ENCODE data around the gene MLPH.

Gene MLPH

GRCh38 chr2:237491515-237492118 lies 4.6 kb downstream of the MLPH start:
- Histone ChIP-seq H2BK5ac (ENCODE audit: low read depth, low read length, poor library complexity) (no peak overlapping the region), H3K4ac (ENCODE audit: low read depth, low read length) (no peak overlapping the region), H3K9me3 (ENCODE audit: insufficient read depth, low read depth, low read length) (peaks cover 15% of the 10 kb centered on the region), H3K27me3 (ENCODE audit: insufficient read depth, low read length) (peaks cover 12% of the 10 kb centered on the region), H3K4me1 (ENCODE audit: control insufficient read depth in 1 of 2, insufficient read depth in 2 of 2, low read length in 2 of 2) (peaks cover 16 to 28% of the 10 kb centered on the region in 2 experiments), H3K36me3 (ENCODE audit: control insufficient read depth in 1 of 2, insufficient read depth in 2 of 2, low read length in 2 of 2) (peaks cover 1 to 2% of the 10 kb centered on the region in 2 experiments), H3K27ac (ENCODE audit: low read depth, low read length) (no peak overlapping the region), H3K14ac (ENCODE audit: low read length) (no peak overlapping the region), H3K18ac (ENCODE audit: low read length) (no peak overlapping the region), H3K79me2 (ENCODE audit: control insufficient read depth, insufficient read depth, low read length, poor library complexity) (no peaks in the 10 kb centered on the region), H3K9ac (ENCODE audit: low read length) (no peak overlapping the region), H3K4me3 (ENCODE audit: low read depth, low read length) (no peak overlapping the region), H3K23ac (ENCODE audit: low read length) (no peak overlapping the region), H3K79me1 (ENCODE audit: low read length) (peaks cover 6% of the 10 kb centered on the region), H4K12ac (ENCODE audit: low read depth, low read length) (no peak overlapping the region), H2AK5ac (ENCODE audit: low read length) (no peak overlapping the region), H2BK12ac (ENCODE audit: low read length) (no peak overlapping the region), H4K8ac (ENCODE audit: low read depth, low read length) (no peak overlapping the region), H2AFZ (ENCODE audit: insufficient read depth, low read length, poor library complexity) (no peak overlapping the region), H3K4me2 (ENCODE audit: low read length) (no peak overlapping the region), H4K91ac (ENCODE audit: low read depth, low read length) (peak overlapping the region; percentile 34), H2BK120ac (ENCODE audit: insufficient read depth, low read length, poor library complexity) (no peak overlapping the region)
- no CpG with 5 or more reads among the region's 8 CpGs for WGBS (ENCODE audit: extremely low coverage, insufficient coverage, insufficient read length)
- no peak for DNase-seq

- Histone ChIP-seq H3K4ac (ENCODE audit: low read depth, low read length) (no peak overlapping the region), H4K91ac (ENCODE audit: low read depth, low read length) (no peak overlapping the region), H3K4me3 (ENCODE audit: low read depth, low read length) (no peak overlapping the region), H3K79me1 (ENCODE audit: low read length) (peaks cover 4% of the 10 kb centered on the region), H3K4me2 (ENCODE audit: low read length) (no peak overlapping the region), H3K27ac (ENCODE audit: low read depth, low read length) (no peak overlapping the region), H3K79me2 (ENCODE audit: control insufficient read depth, insufficient read depth, low read length, poor library complexity) (no peaks in the 10 kb centered on the region), H2BK5ac (ENCODE audit: low read depth, low read length, poor library complexity) (no peak overlapping the region), H3K14ac (ENCODE audit: low read length) (no peak overlapping the region), H3K9ac (ENCODE audit: low read length) (no peak overlapping the region), H2AK5ac (ENCODE audit: low read length) (no peak overlapping the region), H3K4me1 (ENCODE audit: control insufficient read depth in 1 of 2, insufficient read depth in 2 of 2, low read length in 2 of 2) (peaks cover 12 to 22% of the 10 kb centered on the region in 2 experiments), H2BK120ac (ENCODE audit: insufficient read depth, low read length, poor library complexity) (no peak overlapping the region), H2BK12ac (ENCODE audit: low read length) (no peak overlapping the region), H4K8ac (ENCODE audit: low read depth, low read length) (no peak overlapping the region), H3K9me3 (ENCODE audit: insufficient read depth, low read depth, low read length) (peaks cover 15% of the 10 kb centered on the region), H2AFZ (ENCODE audit: insufficient read depth, low read length, poor library complexity) (no peak overlapping the region), H3K36me3 (ENCODE audit: control insufficient read depth in 1 of 2, insufficient read depth in 2 of 2, low read length in 2 of 2) (peaks cover 1 to 2% of the 10 kb centered on the region in 2 experiments), H3K18ac (ENCODE audit: low read length) (no peak overlapping the region), H4K12ac (ENCODE audit: low read depth, low read length) (no peak overlapping the region), H3K23ac (ENCODE audit: low read length) (no peak overlapping the region), H3K27me3 (ENCODE audit: insufficient read depth, low read length) (peaks cover 5% of the 10 kb centered on the region)
- no peak for DNase-seq
- WGBS (ENCODE audit: extremely low coverage, insufficient coverage, insufficient read length): no CpG with 5 or more reads among the region's 6 CpGs
Measured at GRCh38 chr2:237492137-237492890, 5.3 kb downstream of the MLPH start.

DNA sequence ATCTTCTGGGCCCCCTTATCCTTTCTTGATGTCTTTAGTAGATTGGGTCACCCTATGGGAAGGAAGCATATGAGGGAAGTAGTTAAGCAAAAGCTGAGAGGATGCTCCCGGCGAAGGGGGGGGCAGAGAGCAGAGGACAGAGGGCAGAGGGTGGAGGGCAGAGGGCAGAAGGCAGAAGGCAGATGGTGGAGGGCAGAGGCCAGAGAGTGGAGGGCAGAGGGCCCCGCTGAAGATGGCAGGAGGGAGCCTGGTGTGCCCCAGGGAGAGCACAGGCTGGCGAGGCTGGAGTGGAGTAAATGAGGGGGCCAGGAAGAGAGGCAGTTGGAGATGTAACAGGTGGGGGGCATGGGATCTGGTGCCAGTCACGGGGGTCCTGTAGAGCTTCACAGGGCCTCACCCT lies 7.0 kb downstream of the MLPH start:
- WGBS (ENCODE audit: extremely low coverage, insufficient coverage, insufficient read length): no CpG with 5 or more reads among the region's 5 CpGs
- H3K14ac ChIP-seq (ENCODE audit: low read length): no peak overlapping the region
- H2BK12ac ChIP-seq (ENCODE audit: low read length): no peak overlapping the region

GRCh38 chr2:237495521-237496117 lies 8.6 kb downstream of the MLPH start:
- Histone ChIP-seq H2BK120ac (ENCODE audit: insufficient read depth, low read length, poor library complexity) (no peak overlapping the region), H3K9ac (ENCODE audit: low read length) (no peak overlapping the region), H2AK5ac (ENCODE audit: low read length) (no peak overlapping the region), H3K27me3 (ENCODE audit: insufficient read depth, low read length) (no peaks in the 10 kb centered on the region), H2BK5ac (ENCODE audit: low read depth, low read length, poor library complexity) (no peak overlapping the region), H3K36me3 (ENCODE audit: control insufficient read depth in 1 of 2, insufficient read depth in 2 of 2, low read length in 2 of 2) (peaks cover 1 to 2% of the 10 kb centered on the region in 2 experiments), H3K79me1 (ENCODE audit: low read length) (peaks cover 2% of the 10 kb centered on the region), H3K79me2 (ENCODE audit: control insufficient read depth, insufficient read depth, low read length, poor library complexity) (no peaks in the 10 kb centered on the region), H2AFZ (ENCODE audit: insufficient read depth, low read length, poor library complexity) (no peak overlapping the region), H3K4ac (ENCODE audit: low read depth, low read length) (no peak overlapping the region), H3K4me3 (ENCODE audit: low read depth, low read length) (no peak overlapping the region), H4K8ac (ENCODE audit: low read depth, low read length) (no peak overlapping the region), H4K12ac (ENCODE audit: low read depth, low read length) (no peak overlapping the region), H3K27ac (ENCODE audit: low read depth, low read length) (no peak overlapping the region), H3K9me3 (ENCODE audit: insufficient read depth, low read depth, low read length) (peaks cover 13% of the 10 kb centered on the region), H3K23ac (ENCODE audit: low read length) (no peak overlapping the region), H3K4me2 (ENCODE audit: low read length) (no peak overlapping the region), H2BK12ac (ENCODE audit: low read length) (no peak overlapping the region), H3K18ac (ENCODE audit: low read length) (no peak overlapping the region), H3K4me1 (ENCODE audit: control insufficient read depth in 1 of 2, insufficient read depth in 2 of 2, low read length in 2 of 2) (peaks cover 12% of the 10 kb centered on the region in 2 experiments), H4K91ac (ENCODE audit: low read depth, low read length) (peak overlapping the region; percentile 12), H3K14ac (ENCODE audit: low read length) (no peak overlapping the region)
- 100% methylated on average over 1 of the region's 21 CpGs for WGBS (ENCODE audit: extremely low coverage, insufficient coverage, insufficient read length)
- DNase-seq: no peak

More for the DNA sequence above, 7.0 kb downstream of the MLPH start:
- H4K12ac ChIP-seq (ENCODE audit: low read depth, low read length): no peak overlapping the region
- H3K4me3 ChIP-seq (ENCODE audit: low read depth, low read length): no peak overlapping the region
- no peak overlapping the region for H3K9ac ChIP-seq (ENCODE audit: low read length)
- H3K79me1 ChIP-seq (ENCODE audit: low read length): peaks cover 4% of the 10 kb centered on the region
- H4K8ac ChIP-seq (ENCODE audit: low read depth, low read length): no peak overlapping the region
- H3K23ac ChIP-seq (ENCODE audit: low read length): no peak overlapping the region
- H4K91ac ChIP-seq (ENCODE audit: low read depth, low read length): no peak overlapping the region
- H2BK120ac ChIP-seq (ENCODE audit: insufficient read depth, low read length, poor library complexity): no peak overlapping the region
- no peak overlapping the region for H2BK5ac ChIP-seq (ENCODE audit: low read depth, low read length, poor library complexity)
- H3K27me3 ChIP-seq (ENCODE audit: insufficient read depth, low read length): no peaks in the 10 kb centered on the region
- no peak for DNase-seq
- no peak overlapping the region for H2AK5ac ChIP-seq (ENCODE audit: low read length)
- no peak overlapping the region for H3K27ac ChIP-seq (ENCODE audit: low read depth, low read length)
- no peak overlapping the region for H3K4ac ChIP-seq (ENCODE audit: low read depth, low read length)
- no peaks in the 10 kb centered on the region for H3K79me2 ChIP-seq (ENCODE audit: control insufficient read depth, insufficient read depth, low read length, poor library complexity)
- H3K36me3 ChIP-seq (ENCODE audit: control insufficient read depth in 1 of 2, insufficient read depth in 2 of 2, low read length in 2 of 2): peaks cover 1 to 2% of the 10 kb centered on the region in 2 experiments
- no peak overlapping the region for H2AFZ ChIP-seq (ENCODE audit: insufficient read depth, low read length, poor library complexity)
- peaks cover 12 to 18% of the 10 kb centered on the region in 2 experiments for H3K4me1 ChIP-seq (ENCODE audit: control insufficient read depth in 1 of 2, insufficient read depth in 2 of 2, low read length in 2 of 2)
- H3K9me3 ChIP-seq (ENCODE audit: insufficient read depth, low read depth, low read length): peaks cover 13% of the 10 kb centered on the region
- no peak overlapping the region for H3K18ac ChIP-seq (ENCODE audit: low read length)
- no peak overlapping the region for H3K4me2 ChIP-seq (ENCODE audit: low read length)
